GM12878 (cell line): ENCODE measurements around the gene PIP5K1A. TPM values are rescaled to one million over a fixed set of nuclear protein-coding genes. Genes with fewer than 3 reads are reported as not detected.

ENCODE experiments used
- BHLHE40 ChIP-seq, 2 experiments: fragments of 450-650 bp in 1 of 2; IDR thresholded peaks; 2 replicates each; pipeline ENCODE4 v1.6.1; 2011 to 2017; ENCODE audit warnings: low read depth in 2 of 2, borderline replicate concordance in 1 of 2, improper control_type of control experiment in 1 of 2, low read length in 1 of 2, mild to moderate bottlenecking in 1 of 2
- BRCA1 ChIP-seq: IDR thresholded peaks from 2 replicates; pipeline ENCODE4 v1.6.1; 2011; ENCODE audit warnings: low read depth, low read length, improper control_type of control experiment
- CEBPB ChIP-seq, 2 experiments: fragments of 150-350 bp in 1 of 2; IDR thresholded peaks; 2 replicates each; pipeline ENCODE4 v1.6.1; 2012 to 2014; ENCODE audit warnings: low read depth in 2 of 2, low read length in 2 of 2, borderline replicate concordance in 1 of 2, inconsistent platforms in 1 of 2
- CHD1 ChIP-seq: IDR thresholded peaks from 2 replicates; pipeline ENCODE4 v1.6.1; 2012; ENCODE audit warnings: low read depth, low read length, improper control_type of control experiment
- EED ChIP-seq: sonication (generic); IDR thresholded peaks from 2 replicates; pipeline ENCODE4 v1.6.1; 2016; ENCODE audit warnings: antibody characterized with exemption, low read depth
- FOS ChIP-seq: IDR thresholded peaks from 3 replicates; pipeline ENCODE4 v1.6.1; 2011; ENCODE audit warnings: borderline replicate concordance; ENCODE audit not compliant: insufficient read length; ENCODE audit errors: extremely low read depth
- FOXM1 ChIP-seq: IDR thresholded peaks from 2 replicates; pipeline ENCODE4 v1.6.1; 2012; ENCODE audit warnings: low read depth, mild to moderate bottlenecking, inconsistent platforms, low read length, moderate library complexity
- LARP7 ChIP-seq: fragments of 450-650 bp; IDR thresholded peaks from 2 replicates; pipeline ENCODE4 v1.6.1; 2017; ENCODE audit warnings: mild to moderate bottlenecking
- NBN ChIP-seq: fragments of 450-650 bp; IDR thresholded peaks from 2 replicates; pipeline ENCODE4 v1.6.1; 2016
- NR2C2 ChIP-seq: IDR thresholded peaks from 2 replicates; pipeline ENCODE4 v1.6.1; 2011; ENCODE audit warnings: borderline replicate concordance, low read depth; ENCODE audit not compliant: control insufficient read depth, insufficient read length
- PAX5 ChIP-seq: IDR thresholded peaks from 2 replicates; pipeline ENCODE4 v1.6.1; 2011; ENCODE audit warnings: low read depth, low read length, borderline replicate concordance
- RBBP5 ChIP-seq: fragments of 200-600 bp; sonication (generic); conservative IDR thresholded peaks from 2 replicates; pipeline ENCODE4 v1.6.1; 2016
- RUNX3 ChIP-seq: IDR thresholded peaks from 2 replicates; pipeline ENCODE4 v1.6.1; 2012; ENCODE audit warnings: low read length, inconsistent platforms
- SMC3 ChIP-seq: IDR thresholded peaks from 2 replicates; pipeline ENCODE4 v1.6.1; 2011; ENCODE audit warnings: low read length, improper control_type of control experiment, borderline replicate concordance
- TARDBP ChIP-seq: IDR thresholded peaks from 2 replicates; pipeline ENCODE4 v1.6.1; 2016; ENCODE audit warnings: borderline replicate concordance
- TBL1XR1 ChIP-seq: IDR thresholded peaks from 2 replicates; pipeline ENCODE4 v1.6.1; 2012; ENCODE audit warnings: low read depth, low read length, improper control_type of control experiment
- TCF12 ChIP-seq: IDR thresholded peaks from 2 replicates; pipeline ENCODE4 v1.6.1; 2011; ENCODE audit warnings: low read depth, mild to moderate bottlenecking, low read length
- ZBED1 ChIP-seq: IDR thresholded peaks from 2 replicates; pipeline ENCODE4 v1.6.1; 2016; ENCODE audit warnings: borderline replicate concordance
- polyA plus RNA-seq, 11 experiments: library from polyadenylated mRNA; depleted of rRNA in 4 of 11; unstranded in 6 of 11; stranded (reverse) in 5 of 11; fragments of >200 nt; fragmentation: Nextera tagmentation in 4 of 11; fragmentation: Illumina TruSeq in 1 of 11; extraction: Ambion mirVana in 4 of 11; extraction: Trizol in 1 of 11; gene quantifications; 1 replicate in 1 of 11; 2 replicates in 10 of 11; pipeline versions ENCODE4 v1.2.1 to v1.2.3, GENCODE V29; 2011 to 2016; ENCODE audit warnings: inconsistent platforms in 2 of 11, missing spikeins in 2 of 11, low read depth in 1 of 11
- total RNA-seq, 4 experiments: library from RNA; depleted of rRNA in 3 of 4; stranded (reverse); fragments of >200 nt in 3 of 4; fragmentation: Illumina TruSeq in 1 of 4; extraction: Trizol in 1 of 4; gene quantifications; 2 replicates each; pipeline versions ENCODE4 v1.2.1 to v1.2.3, GENCODE V29; 2013 to 2021
- TF ChIP-seq, protein P1 (sequence below): IDR thresholded peaks from 2 replicates; pipeline ENCODE4 v1.6.1; 2012; ENCODE audit warnings: low read depth, low read length, improper control_type of control experiment
- TF ChIP-seq, protein P2 (sequence below): IDR thresholded peaks from 2 replicates; pipeline ENCODE4 v1.6.1; 2012; ENCODE audit warnings: low read depth, low read length, improper control_type of control experiment
- TF ChIP-seq, protein P3 (sequence below): fragments of 450-650 bp; IDR thresholded peaks from 2 replicates; pipeline ENCODE4 v1.6.1; 2017; ENCODE audit warnings: mild to moderate bottlenecking, moderate library complexity
- TF ChIP-seq, protein P4 (sequence below): fragments of 450-650 bp; IDR thresholded peaks from 2 replicates; pipeline ENCODE4 v1.6.1; 2017; ENCODE audit warnings: mild to moderate bottlenecking, low read depth, inconsistent platforms; ENCODE audit not compliant: poor library complexity, severe bottlenecking

PIP5K1A gene
- total and polyA plus RNA-seq, 10 of the 15 experiments (the other 5 are each of a cell fraction or from before 2014, with no cell fraction given): 4.5 to 114 (median 51.5) TPM

DNA sequence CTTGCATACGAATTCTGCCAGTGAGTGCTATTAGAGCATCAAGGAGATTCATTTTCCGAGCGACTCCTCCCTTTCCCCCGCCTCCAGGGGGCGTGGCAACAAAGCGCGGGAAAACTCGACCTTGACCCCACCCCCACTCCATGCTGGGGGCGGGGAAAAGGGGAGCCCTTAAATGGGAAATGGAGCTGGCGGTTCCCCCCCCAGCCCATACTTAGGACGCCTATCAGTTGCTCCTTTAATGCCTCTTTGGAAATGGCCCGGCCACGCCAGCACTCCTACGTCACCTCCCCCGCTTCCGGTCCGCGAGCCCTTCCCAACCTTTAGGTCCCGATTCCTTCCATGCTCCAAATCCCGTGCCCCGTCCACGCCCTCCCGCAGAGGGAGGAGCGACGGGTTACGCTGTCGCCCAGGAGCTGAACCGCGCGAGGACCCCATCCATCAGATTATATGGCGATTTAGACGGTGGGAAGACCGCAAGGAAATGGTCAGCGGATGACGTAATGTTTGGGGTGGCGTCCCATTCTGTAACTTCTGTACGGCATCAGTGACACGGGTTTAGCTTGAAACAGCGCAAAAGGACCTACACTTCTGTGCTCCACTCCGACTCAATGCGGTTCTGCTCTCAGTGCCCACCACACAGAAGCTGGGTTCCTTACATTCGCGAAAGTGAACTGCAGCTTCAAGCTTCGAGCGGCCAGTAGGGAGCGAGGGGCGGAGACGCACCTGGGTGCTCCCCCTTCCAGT lies 83.0 kb downstream of the PIP5K1A start (continued):
- TF ChIP-seq, protein P1, sequence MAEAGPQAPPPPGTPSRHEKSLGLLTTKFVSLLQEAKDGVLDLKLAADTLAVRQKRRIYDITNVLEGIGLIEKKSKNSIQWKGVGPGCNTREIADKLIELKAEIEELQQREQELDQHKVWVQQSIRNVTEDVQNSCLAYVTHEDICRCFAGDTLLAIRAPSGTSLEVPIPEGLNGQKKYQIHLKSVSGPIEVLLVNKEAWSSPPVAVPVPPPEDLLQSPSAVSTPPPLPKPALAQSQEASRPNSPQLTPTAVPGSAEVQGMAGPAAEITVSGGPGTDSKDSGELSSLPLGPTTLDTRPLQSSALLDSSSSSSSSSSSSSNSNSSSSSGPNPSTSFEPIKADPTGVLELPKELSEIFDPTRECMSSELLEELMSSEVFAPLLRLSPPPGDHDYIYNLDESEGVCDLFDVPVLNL: peak; percentile 89
- peak; percentile 56 to 85; a peak in 2 of 4 replicates for TF ChIP-seq BHLHE40 (IDR thresholded peaks at IDR 0.05; ENCODE audit: borderline replicate concordance in 1 of 2, low read depth in 2 of 2, low read length in 1 of 2)
- peak; percentile 21; the same call in 1 of the 2 replicates for TF ChIP-seq ZBED1
- no peak for TF ChIP-seq FOS
- TF ChIP-seq TBL1XR1: peak; percentile 0; the same call in 1 of the 2 replicates
- TF ChIP-seq, protein P2, sequence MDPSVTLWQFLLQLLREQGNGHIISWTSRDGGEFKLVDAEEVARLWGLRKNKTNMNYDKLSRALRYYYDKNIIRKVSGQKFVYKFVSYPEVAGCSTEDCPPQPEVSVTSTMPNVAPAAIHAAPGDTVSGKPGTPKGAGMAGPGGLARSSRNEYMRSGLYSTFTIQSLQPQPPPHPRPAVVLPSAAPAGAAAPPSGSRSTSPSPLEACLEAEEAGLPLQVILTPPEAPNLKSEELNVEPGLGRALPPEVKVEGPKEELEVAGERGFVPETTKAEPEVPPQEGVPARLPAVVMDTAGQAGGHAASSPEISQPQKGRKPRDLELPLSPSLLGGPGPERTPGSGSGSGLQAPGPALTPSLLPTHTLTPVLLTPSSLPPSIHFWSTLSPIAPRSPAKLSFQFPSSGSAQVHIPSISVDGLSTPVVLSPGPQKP: peak; percentile 72
- no peak; the same call in 1 of the 2 replicates for TF ChIP-seq RBBP5
- TF ChIP-seq NR2C2: no peak
- TF ChIP-seq, protein P3, sequence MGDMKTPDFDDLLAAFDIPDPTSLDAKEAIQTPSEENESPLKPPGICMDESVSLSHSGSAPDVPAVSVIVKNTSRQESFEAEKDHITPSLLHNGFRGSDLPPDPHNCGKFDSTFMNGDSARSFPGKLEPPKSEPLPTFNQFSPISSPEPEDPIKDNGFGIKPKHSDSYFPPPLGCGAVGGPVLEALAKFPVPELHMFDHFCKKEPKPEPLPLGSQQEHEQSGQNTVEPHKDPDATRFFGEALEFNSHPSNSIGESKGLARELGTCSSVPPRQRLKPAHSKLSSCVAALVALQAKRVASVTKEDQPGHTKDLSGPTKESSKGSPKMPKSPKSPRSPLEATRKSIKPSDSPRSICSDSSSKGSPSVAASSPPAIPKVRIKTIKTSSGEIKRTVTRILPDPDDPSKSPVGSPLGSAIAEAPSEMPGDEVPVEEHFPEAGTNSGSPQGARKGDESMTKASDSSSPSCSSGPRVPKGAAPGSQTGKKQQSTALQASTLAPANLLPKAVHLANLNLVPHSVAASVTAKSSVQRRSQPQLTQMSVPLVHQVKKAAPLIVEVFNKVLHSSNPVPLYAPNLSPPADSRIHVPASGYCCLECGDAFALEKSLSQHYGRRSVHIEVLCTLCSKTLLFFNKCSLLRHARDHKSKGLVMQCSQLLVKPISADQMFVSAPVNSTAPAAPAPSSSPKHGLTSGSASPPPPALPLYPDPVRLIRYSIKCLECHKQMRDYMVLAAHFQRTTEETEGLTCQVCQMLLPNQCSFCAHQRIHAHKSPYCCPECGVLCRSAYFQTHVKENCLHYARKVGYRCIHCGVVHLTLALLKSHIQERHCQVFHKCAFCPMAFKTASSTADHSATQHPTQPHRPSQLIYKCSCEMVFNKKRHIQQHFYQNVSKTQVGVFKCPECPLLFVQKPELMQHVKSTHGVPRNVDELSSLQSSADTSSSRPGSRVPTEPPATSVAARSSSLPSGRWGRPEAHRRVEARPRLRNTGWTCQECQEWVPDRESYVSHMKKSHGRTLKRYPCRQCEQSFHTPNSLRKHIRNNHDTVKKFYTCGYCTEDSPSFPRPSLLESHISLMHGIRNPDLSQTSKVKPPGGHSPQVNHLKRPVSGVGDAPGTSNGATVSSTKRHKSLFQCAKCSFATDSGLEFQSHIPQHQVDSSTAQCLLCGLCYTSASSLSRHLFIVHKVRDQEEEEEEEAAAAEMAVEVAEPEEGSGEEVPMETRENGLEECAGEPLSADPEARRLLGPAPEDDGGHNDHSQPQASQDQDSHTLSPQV: no peak
- 0 out of 2 replicates have a peak, but pooled peaks have one; percentile 2 for TF ChIP-seq SMC3
- no peak for TF ChIP-seq TCF12
- peak; percentile 84 for TF ChIP-seq RUNX3
- TF ChIP-seq FOXM1: peak; percentile 19; the same call in 1 of the 2 replicates
- TF ChIP-seq, protein P4, sequence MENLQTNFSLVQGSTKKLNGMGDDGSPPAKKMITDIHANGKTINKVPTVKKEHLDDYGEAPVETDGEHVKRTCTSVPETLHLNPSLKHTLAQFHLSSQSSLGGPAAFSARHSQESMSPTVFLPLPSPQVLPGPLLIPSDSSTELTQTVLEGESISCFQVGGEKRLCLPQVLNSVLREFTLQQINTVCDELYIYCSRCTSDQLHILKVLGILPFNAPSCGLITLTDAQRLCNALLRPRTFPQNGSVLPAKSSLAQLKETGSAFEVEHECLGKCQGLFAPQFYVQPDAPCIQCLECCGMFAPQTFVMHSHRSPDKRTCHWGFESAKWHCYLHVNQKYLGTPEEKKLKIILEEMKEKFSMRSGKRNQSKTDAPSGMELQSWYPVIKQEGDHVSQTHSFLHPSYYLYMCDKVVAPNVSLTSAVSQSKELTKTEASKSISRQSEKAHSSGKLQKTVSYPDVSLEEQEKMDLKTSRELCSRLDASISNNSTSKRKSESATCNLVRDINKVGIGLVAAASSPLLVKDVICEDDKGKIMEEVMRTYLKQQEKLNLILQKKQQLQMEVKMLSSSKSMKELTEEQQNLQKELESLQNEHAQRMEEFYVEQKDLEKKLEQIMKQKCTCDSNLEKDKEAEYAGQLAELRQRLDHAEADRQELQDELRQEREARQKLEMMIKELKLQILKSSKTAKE: no peak
- peak; percentile 95 for TF ChIP-seq EED
- TF ChIP-seq TARDBP: no peak; the same call in 1 of the 2 replicates
- TF ChIP-seq NBN: peak; percentile 97
- TF ChIP-seq CEBPB (IDR thresholded peaks at IDR 0.05; ENCODE audit: borderline replicate concordance in 1 of 2, low read depth in 2 of 2, low read length in 2 of 2): no peak
- TF ChIP-seq PAX5: 0 out of 2 replicates have a peak, but pooled peaks have one; percentile 50
- 0 out of 2 replicates have a peak, but pooled peaks have one; percentile 53 for TF ChIP-seq LARP7
- no peak; the same call in 1 of the 2 replicates for TF ChIP-seq BRCA1
- peak; percentile 76; the same call in 1 of the 2 replicates for TF ChIP-seq CHD1
